ENCODE data around the gene CMIP. TPM values are rescaled to one million over a fixed set of nuclear protein-coding genes. Genes with fewer than 3 reads are reported as not detected.

Gene CMIP
- total RNA-seq, 1 donor from 2014 or later: 19.1 TPM

DNA sequence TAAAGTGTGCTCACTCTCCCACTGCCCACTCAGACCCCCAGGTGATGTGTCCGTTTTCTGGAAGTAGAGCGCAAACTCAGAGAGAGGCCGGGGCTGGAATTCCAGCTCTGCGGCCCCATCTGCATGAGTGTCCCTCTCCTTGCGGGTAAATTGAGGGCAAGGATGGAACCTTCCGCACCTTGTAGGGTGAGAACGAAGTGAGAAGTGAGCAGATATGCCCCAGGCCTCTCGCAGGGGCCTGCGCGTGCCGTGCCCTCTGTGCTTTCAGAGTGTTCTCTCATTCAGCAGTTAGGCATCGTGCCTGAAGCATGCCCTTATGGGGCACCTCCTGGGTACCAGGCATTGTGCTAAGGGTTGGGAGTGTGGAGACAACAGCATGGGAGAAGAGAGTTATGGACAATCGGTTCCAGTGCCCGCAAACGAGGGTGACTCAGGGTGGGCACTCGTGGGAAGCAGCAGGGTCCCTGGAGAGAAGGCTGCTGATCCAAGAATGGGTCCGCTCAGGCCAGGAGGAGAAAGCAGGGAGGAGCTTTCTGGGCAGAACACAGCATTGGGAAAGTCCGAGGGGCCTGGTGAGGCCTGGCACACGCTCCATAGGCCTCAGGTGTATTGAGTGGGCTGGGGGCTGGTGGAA is 23.8 kb downstream of the CMIP start:
- TF ChIP-seq, protein P1, sequence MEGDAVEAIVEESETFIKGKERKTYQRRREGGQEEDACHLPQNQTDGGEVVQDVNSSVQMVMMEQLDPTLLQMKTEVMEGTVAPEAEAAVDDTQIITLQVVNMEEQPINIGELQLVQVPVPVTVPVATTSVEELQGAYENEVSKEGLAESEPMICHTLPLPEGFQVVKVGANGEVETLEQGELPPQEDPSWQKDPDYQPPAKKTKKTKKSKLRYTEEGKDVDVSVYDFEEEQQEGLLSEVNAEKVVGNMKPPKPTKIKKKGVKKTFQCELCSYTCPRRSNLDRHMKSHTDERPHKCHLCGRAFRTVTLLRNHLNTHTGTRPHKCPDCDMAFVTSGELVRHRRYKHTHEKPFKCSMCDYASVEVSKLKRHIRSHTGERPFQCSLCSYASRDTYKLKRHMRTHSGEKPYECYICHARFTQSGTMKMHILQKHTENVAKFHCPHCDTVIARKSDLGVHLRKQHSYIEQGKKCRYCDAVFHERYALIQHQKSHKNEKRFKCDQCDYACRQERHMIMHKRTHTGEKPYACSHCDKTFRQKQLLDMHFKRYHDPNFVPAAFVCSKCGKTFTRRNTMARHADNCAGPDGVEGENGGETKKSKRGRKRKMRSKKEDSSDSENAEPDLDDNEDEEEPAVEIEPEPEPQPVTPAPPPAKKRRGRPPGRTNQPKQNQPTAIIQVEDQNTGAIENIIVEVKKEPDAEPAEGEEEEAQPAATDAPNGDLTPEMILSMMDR (conservative IDR thresholded peaks at IDR 0.05; ENCODE audit: low read depth, low read length): no peak
- DNase-seq (ENCODE audit: low read depth): no peak

DNA sequence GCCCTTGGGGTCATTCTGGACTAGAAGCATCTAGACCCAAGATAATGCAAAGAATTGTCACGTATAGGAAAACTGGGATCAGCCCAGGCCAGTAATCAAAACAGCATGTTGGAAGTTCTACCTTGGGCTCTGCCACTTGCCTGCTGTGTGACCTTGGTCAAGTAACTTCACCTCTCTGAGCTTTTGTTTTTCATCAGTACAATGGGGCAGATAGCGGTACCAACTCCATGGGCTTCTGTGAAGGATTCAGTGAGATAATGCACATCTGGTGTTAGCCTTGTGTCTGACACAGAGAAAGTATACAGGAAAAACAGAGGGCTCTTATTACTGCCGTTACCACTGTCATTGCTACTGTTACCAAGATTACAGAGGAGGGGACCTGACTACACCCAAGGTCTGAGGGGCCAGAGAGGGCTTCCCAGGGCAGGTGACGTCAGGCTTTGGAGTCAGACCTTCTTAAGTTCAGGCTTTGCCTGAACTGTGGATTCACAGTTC is 24.6 kb downstream of the CMIP start:
- no peak overlapping the region for H3K4me3 ChIP-seq (ENCODE audit: low read depth, low read length)
- TF ChIP-seq, protein P1 (conservative IDR thresholded peaks at IDR 0.05; ENCODE audit: low read depth, low read length): no peak
- DNase-seq (ENCODE audit: low read depth): no peak

More for the DNA sequence above, 23.8 kb downstream of the CMIP start:
- no peak overlapping the region for H3K4me3 ChIP-seq (ENCODE audit: low read depth, low read length)

DNA sequence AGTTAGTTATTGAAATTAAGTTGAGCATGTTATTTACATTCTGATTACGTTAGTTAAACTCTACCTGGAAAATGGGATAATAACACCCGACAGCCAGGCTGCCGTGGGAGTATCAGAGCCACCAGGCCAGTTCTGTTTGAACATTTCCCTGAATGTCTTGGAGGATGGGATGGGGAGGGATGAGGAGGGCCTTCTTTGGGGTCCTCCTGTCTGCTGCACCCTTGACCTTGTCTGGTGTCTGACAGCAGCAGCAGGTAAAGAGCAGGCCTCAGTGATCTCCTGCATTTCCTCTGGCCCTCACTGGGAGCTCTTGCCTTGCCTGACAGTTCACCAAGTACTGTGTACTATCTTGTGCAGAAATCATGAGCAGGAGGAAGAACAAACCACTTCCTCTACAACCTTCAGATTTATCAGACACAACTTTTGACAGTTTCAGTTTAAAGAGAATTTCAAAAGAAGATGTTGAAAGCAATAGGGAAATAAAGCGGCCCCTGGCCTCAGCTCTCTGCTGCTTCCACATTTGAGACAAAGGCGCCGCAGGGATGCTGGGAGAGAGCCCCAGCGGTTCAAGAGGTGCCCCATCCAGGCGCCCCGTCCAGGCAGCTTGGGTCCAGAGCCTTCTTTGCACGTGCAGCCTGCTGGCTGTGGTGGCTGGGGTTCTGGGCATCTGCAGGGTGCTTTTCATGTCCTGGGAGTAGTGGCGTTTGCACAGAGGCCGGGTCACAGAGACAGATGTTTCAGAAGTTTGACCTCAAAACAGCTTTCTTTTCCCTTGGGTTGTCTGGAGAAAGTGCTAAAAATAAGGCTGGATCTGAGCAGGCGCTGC is 25.3 kb downstream of the CMIP start:
- no peak overlapping the region for H3K4me3 ChIP-seq (ENCODE audit: low read depth, low read length)
- TF ChIP-seq, protein P1 (conservative IDR thresholded peaks at IDR 0.05; ENCODE audit: low read depth, low read length): no peak
- no peak for DNase-seq (ENCODE audit: low read depth)

DNA sequence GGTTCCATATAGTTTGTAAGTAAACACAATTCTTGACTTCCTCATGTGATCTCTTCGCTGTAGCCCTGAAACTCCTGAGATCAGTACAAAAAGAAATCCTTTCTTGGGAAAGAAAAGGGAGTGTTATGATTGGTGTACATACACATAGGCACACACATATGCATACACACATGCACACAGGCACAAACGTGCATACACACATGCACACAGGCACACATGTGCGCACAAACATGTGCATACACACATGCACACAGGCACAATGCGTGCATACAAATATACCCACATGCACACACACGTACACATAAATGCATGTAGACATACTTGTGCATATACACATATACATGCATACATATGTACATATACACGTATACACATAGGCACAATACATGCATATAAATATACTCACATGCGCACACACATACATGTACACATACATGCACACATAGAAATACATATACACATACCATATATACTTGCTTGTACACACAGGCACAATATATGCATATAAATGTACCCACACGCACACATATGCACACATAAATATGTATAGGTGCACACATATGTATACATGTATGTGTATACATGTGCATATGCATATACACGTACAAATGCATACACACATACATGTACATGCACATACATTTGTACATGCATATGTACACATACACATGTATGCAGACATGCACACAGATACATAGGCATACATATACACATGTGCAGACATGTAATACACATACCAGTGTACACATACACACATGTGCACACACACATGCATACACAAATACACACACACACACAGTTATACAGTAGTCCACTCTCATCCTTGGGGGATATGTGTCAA is 26.4 kb downstream of the CMIP start:
- TF ChIP-seq, protein P1 (conservative IDR thresholded peaks at IDR 0.05; ENCODE audit: low read depth, low read length): no peak
- H3K4me3 ChIP-seq (ENCODE audit: low read depth, low read length): no peak overlapping the region
- DNase-seq (ENCODE audit: low read depth): no peak

DNA sequence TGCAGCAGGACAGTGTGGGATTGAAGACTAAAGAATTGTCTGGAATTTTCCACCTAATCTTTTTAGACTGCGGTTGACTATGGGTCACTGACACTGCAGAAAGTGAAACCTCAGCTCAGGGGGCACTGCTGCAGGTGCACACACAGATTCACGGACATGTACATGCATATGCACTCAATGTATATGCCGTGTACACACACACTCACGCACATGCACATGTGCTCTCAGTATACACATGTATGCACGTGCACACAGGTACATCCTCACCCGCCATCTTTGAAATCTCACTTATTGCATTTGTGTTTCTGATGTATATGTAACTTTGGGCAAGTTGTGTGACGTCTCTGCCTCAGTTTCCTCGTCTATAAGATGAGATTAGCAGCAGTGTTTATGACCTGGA is 27.3 kb downstream of the CMIP start:
- no peak overlapping the region for H3K4me3 ChIP-seq (ENCODE audit: low read depth, low read length)
- TF ChIP-seq, protein P1 (conservative IDR thresholded peaks at IDR 0.05; ENCODE audit: low read depth, low read length): no peak
- no peak for DNase-seq (ENCODE audit: low read depth)

DNA sequence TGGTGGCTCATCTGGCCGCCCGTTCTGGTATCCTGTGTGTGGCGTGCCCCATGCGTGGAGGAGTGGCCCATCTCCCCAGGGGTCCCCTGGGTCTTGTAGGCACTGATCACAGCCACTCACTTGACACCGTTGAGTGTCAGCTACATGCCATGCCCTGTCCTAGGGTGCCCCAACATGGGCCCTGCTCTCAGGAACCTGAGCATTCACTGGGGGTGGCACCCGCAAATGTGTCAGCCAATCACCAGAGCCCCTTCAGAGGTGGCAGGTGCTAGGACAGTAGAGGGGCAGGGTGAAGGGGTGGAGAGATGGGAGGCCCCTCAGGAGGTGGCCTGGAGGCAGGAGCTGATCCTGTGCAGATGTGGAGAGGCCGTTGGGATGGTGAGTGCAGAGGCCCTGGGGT is 27.8 kb downstream of the CMIP start:
- H3K4me3 ChIP-seq (ENCODE audit: low read depth, low read length): no peak overlapping the region
- no peak for DNase-seq (ENCODE audit: low read depth)
- TF ChIP-seq, protein P1 (conservative IDR thresholded peaks at IDR 0.05; ENCODE audit: low read depth, low read length): no peak
